Measurements from ENCODE around the gene FGD1. TPM values are rescaled to one million over a fixed set of nuclear protein-coding genes. Genes with fewer than 3 reads are reported as not detected.

Gene FGD1
- total and polyA plus RNA-seq, 2 donors (not counting 3 experiments of a cell fraction or from before 2014, with no cell fraction given) = 6.3 to 19.6 TPM

DNA sequence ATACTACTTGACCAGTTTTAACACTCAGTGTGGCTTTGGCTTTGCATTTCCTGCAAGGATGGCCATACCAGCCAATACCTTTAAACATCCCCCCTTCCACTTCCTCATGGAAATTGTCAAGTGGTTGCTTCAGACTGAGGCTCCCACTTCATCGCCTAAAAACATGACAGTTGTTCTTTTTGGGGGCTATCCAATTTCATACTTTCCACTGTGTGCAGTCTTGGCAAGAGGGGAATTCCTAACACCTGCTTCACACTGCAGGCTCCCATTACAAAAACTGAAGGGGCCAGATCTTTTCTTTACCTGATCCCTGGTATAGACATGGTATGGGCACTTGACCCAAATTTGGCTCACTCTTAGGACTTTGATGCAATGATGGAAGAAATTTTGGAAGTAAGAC is 84.3 kb downstream of the FGD1 start:
- BruUV-seq (replicated peaks) = no TSS peak
- no peak overlapping the region for H3K4me3 ChIP-seq (replicated peaks in 1 of 3; ENCODE audit: insufficient read depth in 1 of 3, low read depth in 1 of 3, low read length in 3 of 3)
- POLR2A ChIA-PET = no interaction called here
- no peaks in the 10 kb centered on the region for H4K20me1 ChIP-seq (replicated peaks; ENCODE audit: control insufficient read depth, extremely low read depth, insufficient read depth, low read length)
- no peaks in the 10 kb centered on the region for H3K9me1 ChIP-seq (replicated peaks; ENCODE audit: control insufficient read depth, extremely low read depth, insufficient read depth, low read length)
- H3K9me3 ChIP-seq (replicated peaks; ENCODE audit: control insufficient read depth, insufficient read depth, low read length) = no peaks in the 10 kb centered on the region
- no peaks in the 10 kb centered on the region for H3K36me3 ChIP-seq (ENCODE audit: control insufficient read depth in 2 of 2, extremely low read depth in 1 of 2, insufficient read depth in 2 of 2, low read length in 2 of 2)
- no peaks in the 10 kb centered on the region for H3K27me3 ChIP-seq (ENCODE audit: control insufficient read depth in 2 of 2, insufficient read depth in 2 of 2, low read length in 2 of 2)
- CTCF ChIA-PET = no interaction called here
- H3K4me1 ChIP-seq (ENCODE audit: control insufficient read depth, extremely low read depth, insufficient read depth, low read length) = no peaks in the 10 kb centered on the region
- no peak for TF ChIP-seq MYC (IDR thresholded peaks at IDR 0.05; ENCODE audit: low read depth, low read length)
- TF ChIP-seq FOS (IDR thresholded peaks at IDR 0.05; ENCODE audit: borderline replicate concordance, insufficient read depth, low read length) = no peak
- TF ChIP-seq POLR2A (IDR thresholded peaks at IDR 0.05; ENCODE audit: low read depth, low read length) = no peak
- TF ChIP-seq JUN (IDR thresholded peaks at IDR 0.05; ENCODE audit: borderline replicate concordance, insufficient read depth, insufficient read length, low read depth) = no peak
- TF ChIP-seq GATA2 (IDR thresholded peaks at IDR 0.05; ENCODE audit: insufficient read depth, insufficient read length, low read depth, low read length) = no peak
- TF ChIP-seq, protein P1, sequence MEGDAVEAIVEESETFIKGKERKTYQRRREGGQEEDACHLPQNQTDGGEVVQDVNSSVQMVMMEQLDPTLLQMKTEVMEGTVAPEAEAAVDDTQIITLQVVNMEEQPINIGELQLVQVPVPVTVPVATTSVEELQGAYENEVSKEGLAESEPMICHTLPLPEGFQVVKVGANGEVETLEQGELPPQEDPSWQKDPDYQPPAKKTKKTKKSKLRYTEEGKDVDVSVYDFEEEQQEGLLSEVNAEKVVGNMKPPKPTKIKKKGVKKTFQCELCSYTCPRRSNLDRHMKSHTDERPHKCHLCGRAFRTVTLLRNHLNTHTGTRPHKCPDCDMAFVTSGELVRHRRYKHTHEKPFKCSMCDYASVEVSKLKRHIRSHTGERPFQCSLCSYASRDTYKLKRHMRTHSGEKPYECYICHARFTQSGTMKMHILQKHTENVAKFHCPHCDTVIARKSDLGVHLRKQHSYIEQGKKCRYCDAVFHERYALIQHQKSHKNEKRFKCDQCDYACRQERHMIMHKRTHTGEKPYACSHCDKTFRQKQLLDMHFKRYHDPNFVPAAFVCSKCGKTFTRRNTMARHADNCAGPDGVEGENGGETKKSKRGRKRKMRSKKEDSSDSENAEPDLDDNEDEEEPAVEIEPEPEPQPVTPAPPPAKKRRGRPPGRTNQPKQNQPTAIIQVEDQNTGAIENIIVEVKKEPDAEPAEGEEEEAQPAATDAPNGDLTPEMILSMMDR (IDR thresholded peaks at IDR 0.05; ENCODE audit: extremely low read depth in 1 of 2, insufficient read depth in 1 of 2, low read depth in 1 of 2, low read length in 2 of 2) = no peak
- no peak for TF ChIP-seq EZH2 (IDR thresholded peaks at IDR 0.05; ENCODE audit: borderline replicate concordance, low read depth, low read length, severe bottlenecking)
- TF ChIP-seq, protein P2, sequence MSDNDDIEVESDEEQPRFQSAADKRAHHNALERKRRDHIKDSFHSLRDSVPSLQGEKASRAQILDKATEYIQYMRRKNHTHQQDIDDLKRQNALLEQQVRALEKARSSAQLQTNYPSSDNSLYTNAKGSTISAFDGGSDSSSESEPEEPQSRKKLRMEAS (IDR thresholded peaks at IDR 0.05; ENCODE audit: insufficient read depth, insufficient read length) = no peak
- TF ChIP-seq POLR2AphosphoS5 (IDR thresholded peaks at IDR 0.05; ENCODE audit: insufficient read depth, low read depth, low read length) = no peak
- H3K79me2 ChIP-seq (ENCODE audit: control insufficient read depth, insufficient read depth, low read length) = no peaks in the 10 kb centered on the region
- no peak for FAIRE-seq
- no peak overlapping the region for H2AFZ ChIP-seq (ENCODE audit: low read depth, low read length)
- intact Hi-C loops (cut with micrococcal nuclease) = no loop called here
- H3K9ac ChIP-seq (replicated peaks; ENCODE audit: extremely low read depth, insufficient read depth, low read length) = no peak overlapping the region
- no peak overlapping the region for H3K27ac ChIP-seq (ENCODE audit: insufficient read depth, low read depth, low read length)
- dilution Hi-C loops (cut with MboI; ENCODE audit: extremely low pct_ligation_motif_present, low sequenced_read_pairs) = no loop called here
- no peak overlapping the region for H3K4me2 ChIP-seq (ENCODE audit: insufficient read depth, low read length)
- no peak for DNase-seq (ENCODE audit: low read depth, low spot score)

All from endothelial cell of umbilical vein (primary cell).